ENCODE results near the gene CASP5.

- TF ChIP-seq CTCF (IDR thresholded peaks at IDR 0.05), result no peak
- no peak for TF ChIP-seq EP300 (IDR thresholded peaks at IDR 0.05)
Observed at GRCh38 chr11:104970756-104971155, 52.2 kb downstream of the CASP5 start.

Data from esophagus muscularis mucosa (tissue), 3 donors.